Body of pancreas (tissue), 4 donors: ENCODE results near the gene HNRNPA3. TPM values are rescaled to one million over a fixed set of nuclear protein-coding genes. Genes with fewer than 3 reads are reported as not detected.

ENCODE experiments used
- ATAC-seq: fragments of 150-250 bp; one replicate; pipeline ENCODE4 v1.9.1; 2016
- DNase-seq, 4 donors: peaks; one replicate each; pipeline ENCODE4 v3.0.0-alpha.2; 2019
- H3K27ac ChIP-seq, 4 donors: fragments of 200-600 bp; sonication (generic); 1 replicate in 3 of 4; 2 replicates in 1 of 4; pipeline versions ENCODE4 v1.5.1 to v1.6.1; 2016 to 2019; ENCODE audit warnings: mild to moderate bottlenecking in 1 of 4, mixed read lengths in 1 of 4, moderate library complexity in 1 of 4
- H3K27me3 ChIP-seq, 2 donors: fragments of 200-600 bp; sonication (generic); one replicate each; pipeline ENCODE4 v1.6.0; 2016; ENCODE audit warnings: mild to moderate bottlenecking in 1 of 2
- H3K36me3 ChIP-seq, 2 donors: fragments of 200-600 bp; sonication (generic); replicated peaks in 1 of 2; 2 replicates each; pipeline ENCODE4 v1.5.1; 2016; ENCODE audit warnings: low read depth in 2 of 2; ENCODE audit not compliant: insufficient read depth in 1 of 2
- H3K4me1 ChIP-seq: fragments of 200-600 bp; sonication (generic); one replicate; pipeline ENCODE4 v1.6.0; 2016
- H3K4me3 ChIP-seq, 2 donors: fragments of 200-600 bp; sonication (generic); 1 replicate in 1 of 2; 2 replicates in 1 of 2; pipeline ENCODE4 v1.5.1; 2016 to 2019
- H3K9me3 ChIP-seq, 3 donors: fragments of 200-600 bp; sonication (generic); 1 replicate in 2 of 3; 2 replicates in 1 of 3; pipeline ENCODE4 v1.5.1; 2016
- CTCF ChIP-seq, 7 experiments: fragments of 450-650 bp in 4 of 7; fragments of 200-600 bp in 3 of 7; sonication (generic) in 3 of 7; IDR thresholded peaks; one replicate each; pipeline ENCODE4 v1.5.1; 2016 to 2019; ENCODE audit warnings: antibody characterized with exemption in 7 of 7
- POLR2A ChIP-seq, 3 donors: fragments of 450-650 bp; IDR thresholded peaks; one replicate each; pipeline ENCODE4 v1.6.1; 2016; ENCODE audit warnings: antibody characterized with exemption in 3 of 3, mild to moderate bottlenecking in 2 of 3
- WGBS, 2 donors: methylation state at CpG; one replicate each; pipeline ENCODE4 v1.1.5; 2017; 5-methylcytosine and 5-hydroxymethylcytosine counted together
- intact Hi-C: fragments of 100-400 bp; cut with DNase I; formaldehyde crosslinking; loops from one replicate; pipeline ENCODE4 v1.15.1; 2023
- total RNA-seq, 2 donors: library from RNA; depleted of rRNA; stranded (reverse); fragments of >200 nt; gene quantifications; one replicate each; pipeline ENCODE4 v1.1.0, GENCODE V29; 2016

Gene HNRNPA3
- total RNA-seq, 2 donors from 2014 or later, result 44.1 to 58.0 TPM

- intact Hi-C loops, result no loop called here
- 35 to 47% methylated on average over 8 of the region's 8 CpGs for WGBS, 2 donors
- H3K27ac ChIP-seq, result peak overlapping the region; percentile 37 to 77 (median 66)
Observed at GRCh38 chr2:177165721-177166711, 46.6 kb upstream of the HNRNPA3 start.

GRCh38 chr2:177169810-177170514 is 42.6 kb upstream of the HNRNPA3 start:
- intact Hi-C loops, result no loop called here
- Histone ChIP-seq H3K4me3 (no peak overlapping the region), H3K27ac (no peak overlapping the region), H3K36me3 (no peaks in the 10 kb centered on the region), H3K4me1 (peaks cover 34% of the 10 kb centered on the region), H3K27me3 (no peaks in the 10 kb centered on the region), H3K9me3 (no peaks in the 10 kb centered on the region)
- DNase-seq, result no peak
- TF ChIP-seq CTCF (IDR thresholded peaks at IDR 0.05) (no peak), POLR2A (IDR thresholded peaks at IDR 0.05) (no peak)
- 75 to 76% methylated on average over 7 of the region's 7 CpGs for WGBS, 2 donors
- ATAC-seq, result no peak

More at GRCh38 chr2:177165721-177166711, 46.6 kb upstream of the HNRNPA3 start:
- Histone ChIP-seq H3K27me3 (no peaks in the 10 kb centered on the region), H3K4me1 (peaks cover 27% of the 10 kb centered on the region), H3K4me3 (no peak overlapping the region), H3K9me3 (no peaks in the 10 kb centered on the region), H3K36me3 (no peaks in the 10 kb centered on the region)
- ATAC-seq, result peak; percentile 43
- peak in 2 of 4 donors; percentile 17 to 43 for DNase-seq
- TF ChIP-seq POLR2A (IDR thresholded peaks at IDR 0.05), result no peak
- TF ChIP-seq CTCF (IDR thresholded peaks at IDR 0.05), result no peak

GRCh38 chr2:177171418-177171865 is 41.2 kb upstream of the HNRNPA3 start:
- DNase-seq (peak; percentile 40 to 64 (median 58)), ATAC-seq (peak; percentile 68)
- 31 to 36% methylated on average over 4 of the region's 4 CpGs for WGBS, 2 donors
- Histone ChIP-seq H3K36me3 (no peaks in the 10 kb centered on the region), H3K9me3 (no peaks in the 10 kb centered on the region), H3K27ac (peak overlapping the region in 2 of 4 donors; percentile 29 to 42), H3K27me3 (no peaks in the 10 kb centered on the region), H3K4me1 (peaks cover 20% of the 10 kb centered on the region), H3K4me3 (no peak overlapping the region)
- intact Hi-C loops, result no loop called here
- TF ChIP-seq CTCF (IDR thresholded peaks at IDR 0.05) (no peak), POLR2A (IDR thresholded peaks at IDR 0.05) (no peak)

GRCh38 chr2:177172034-177172880 is 40.3 kb upstream of the HNRNPA3 start:
- intact Hi-C loops, result no loop called here
- no peak overlapping the region for H3K4me3 ChIP-seq
- no peaks in the 10 kb centered on the region for H3K36me3 ChIP-seq
- no peaks in the 10 kb centered on the region for H3K9me3 ChIP-seq
- H3K27ac ChIP-seq, result no peak overlapping the region
- TF ChIP-seq CTCF (IDR thresholded peaks at IDR 0.05) (no peak), POLR2A (IDR thresholded peaks at IDR 0.05) (no peak)
- DNase-seq (no peak), ATAC-seq (no peak)
- peaks cover 16% of the 10 kb centered on the region for H3K4me1 ChIP-seq
- H3K27me3 ChIP-seq, result no peaks in the 10 kb centered on the region
